Measurements from ENCODE around the gene TMEM273.

TMEM273 gene

GRCh38 chr10:49164559-49165188 lies 23.5 kb downstream of the TMEM273 start:
- DNase-seq (ENCODE audit: low read depth, low spot score): no peak

- DNase-seq (ENCODE audit: low read depth, low spot score): no peak
These were observed 24.4 kb downstream of the TMEM273 start for GRCh38 chr10:49163741-49164140.

- DNase-seq (ENCODE audit: low read depth, low spot score): no peak
These were observed 25.4 kb downstream of the TMEM273 start for GRCh38 chr10:49162761-49163310.

GRCh38 chr10:49162063-49162462 lies 26.1 kb downstream of the TMEM273 start:
- no peak for DNase-seq (ENCODE audit: low read depth, low spot score)

GRCh38 chr10:49161411-49161997 lies 26.7 kb downstream of the TMEM273 start:
- DNase-seq (ENCODE audit: low read depth, low spot score): no peak

GRCh38 chr10:49160814-49161213 lies 27.4 kb downstream of the TMEM273 start:
- no peak for DNase-seq (ENCODE audit: low read depth, low spot score)

- no peak for DNase-seq (ENCODE audit: low read depth, low spot score)
These were observed 28.1 kb downstream of the TMEM273 start for GRCh38 chr10:49160110-49160509.

GRCh38 chr10:49158915-49159314 lies 29.3 kb downstream of the TMEM273 start:
- no peak for DNase-seq (ENCODE audit: low read depth, low spot score)

- no peak for DNase-seq (ENCODE audit: low read depth, low spot score)
These were observed 29.8 kb downstream of the TMEM273 start for GRCh38 chr10:49158404-49158803.

GRCh38 chr10:49157229-49157628 lies 31.0 kb downstream of the TMEM273 start:
- no peak for DNase-seq (ENCODE audit: low read depth, low spot score)

GRCh38 chr10:49154641-49155040 lies 33.5 kb downstream of the TMEM273 start:
- no peak for DNase-seq (ENCODE audit: low read depth, low spot score)

- no peak for DNase-seq (ENCODE audit: low read depth, low spot score)
These were observed 34.2 kb downstream of the TMEM273 start for GRCh38 chr10:49153971-49154370.

GRCh38 chr10:49153115-49153514 lies 35.1 kb downstream of the TMEM273 start:
- no peak for DNase-seq (ENCODE audit: low read depth, low spot score)

- no peak for DNase-seq (ENCODE audit: low read depth, low spot score)
These were observed 35.5 kb downstream of the TMEM273 start for GRCh38 chr10:49152663-49153062.

GRCh38 chr10:49152037-49152436 lies 36.2 kb downstream of the TMEM273 start:
- DNase-seq (ENCODE audit: low read depth, low spot score): no peak

- no peak for DNase-seq (ENCODE audit: low read depth, low spot score)
These were observed 36.7 kb downstream of the TMEM273 start for GRCh38 chr10:49151481-49151880.

- no peak for DNase-seq (ENCODE audit: low read depth, low spot score)
These were observed 37.2 kb downstream of the TMEM273 start for GRCh38 chr10:49151025-49151445.

GRCh38 chr10:49150426-49150825 lies 37.8 kb downstream of the TMEM273 start:
- no peak for DNase-seq (ENCODE audit: low read depth, low spot score)

- no peak for DNase-seq (ENCODE audit: low read depth, low spot score)
These were observed 38.3 kb downstream of the TMEM273 start for GRCh38 chr10:49149881-49150280.

GRCh38 chr10:49144058-49144720 lies 44.0 kb downstream of the TMEM273 start:
- DNase-seq (ENCODE audit: low read depth, low spot score): no peak

GRCh38 chr10:49143249-49143648 lies 44.9 kb downstream of the TMEM273 start:
- DNase-seq (ENCODE audit: low read depth, low spot score): no peak

GRCh38 chr10:49141541-49142332 lies 46.5 kb downstream of the TMEM273 start:
- DNase-seq (ENCODE audit: low read depth, low spot score): no peak
